Eye (tissue), 1 donor: Measurements from ENCODE around the gene FASN.
A peak's percentile ranks its signal among the peaks of the same experiment; 100 is the strongest.
"Not testable (repeated sequence)": the region's sequence is repeated elsewhere in the genome, so short reads cannot be mapped to it uniquely, and the experiment has no call there.

Source experiments
- DNase-seq: peaks from one replicate; pipeline ENCODE4 v3.0.0-alpha.2; 2015

Gene FASN

DNA sequence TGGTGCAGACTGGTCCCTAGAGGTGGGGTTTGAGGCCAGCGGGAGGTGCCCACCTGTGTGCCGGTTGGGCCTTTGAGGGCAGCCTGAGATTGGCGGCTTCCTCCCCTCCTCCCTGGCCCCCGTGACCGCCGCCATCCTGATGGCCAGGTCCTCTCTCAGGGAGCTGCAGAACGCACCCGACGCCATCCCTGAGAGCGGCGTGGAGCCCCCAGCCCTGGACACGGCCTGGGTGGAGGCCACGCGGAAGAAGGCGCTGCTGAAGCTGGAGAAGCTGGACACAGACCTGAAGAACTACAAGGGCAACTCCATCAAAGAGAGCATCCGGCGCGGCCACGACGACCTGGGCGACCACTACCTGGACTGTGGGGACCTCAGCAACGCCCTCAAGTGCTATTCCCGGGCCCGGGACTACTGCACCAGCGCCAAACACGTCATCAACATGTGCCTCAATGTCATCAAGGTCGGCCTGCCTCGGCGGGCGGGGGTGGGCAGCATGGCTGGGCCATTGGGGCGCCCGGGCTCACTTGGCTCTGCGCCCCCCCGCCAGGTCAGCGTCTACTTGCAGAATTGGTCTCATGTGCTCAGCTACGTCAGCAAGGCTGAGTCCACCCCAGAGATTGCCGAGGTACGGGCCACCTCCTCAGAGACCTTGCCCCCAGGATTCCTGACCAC is 43.5 kb downstream of the FASN start:
- no peak for DNase-seq

DNA sequence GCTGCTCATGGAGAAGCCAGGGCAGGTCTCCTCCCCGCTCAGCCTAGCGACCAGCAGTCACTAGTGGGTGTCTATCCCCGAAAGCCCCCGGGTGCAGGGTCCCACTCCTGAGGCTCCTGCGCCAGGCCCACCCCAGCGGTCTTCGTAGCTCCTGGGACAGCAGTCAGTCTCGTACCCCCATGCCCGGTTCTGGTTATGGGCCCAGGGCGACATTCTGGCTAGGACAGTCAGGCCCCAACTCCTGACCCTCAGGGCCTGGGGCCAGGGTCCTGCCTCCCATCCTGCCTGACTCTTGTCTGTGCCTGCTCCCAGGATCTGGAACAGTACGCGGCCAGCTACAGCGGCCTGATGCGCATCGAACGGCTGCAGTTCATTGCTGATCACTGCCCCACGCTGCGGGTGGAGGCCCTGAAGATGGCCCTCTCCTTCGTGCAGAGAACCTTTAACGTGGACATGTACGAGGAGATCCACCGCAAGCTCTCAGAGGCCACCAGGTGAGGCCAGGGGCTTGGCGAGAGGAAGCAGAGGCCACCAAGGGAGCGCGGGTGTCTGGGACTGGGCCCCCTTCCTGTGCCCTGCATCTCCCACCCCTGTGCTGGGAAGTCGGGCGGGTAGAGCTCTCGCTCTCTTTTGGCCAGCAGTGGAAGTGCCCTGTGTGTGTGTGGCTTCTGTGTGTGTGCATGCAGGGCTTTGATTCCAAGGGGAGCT is 44.3 kb downstream of the FASN start:
- no peak for DNase-seq

DNA sequence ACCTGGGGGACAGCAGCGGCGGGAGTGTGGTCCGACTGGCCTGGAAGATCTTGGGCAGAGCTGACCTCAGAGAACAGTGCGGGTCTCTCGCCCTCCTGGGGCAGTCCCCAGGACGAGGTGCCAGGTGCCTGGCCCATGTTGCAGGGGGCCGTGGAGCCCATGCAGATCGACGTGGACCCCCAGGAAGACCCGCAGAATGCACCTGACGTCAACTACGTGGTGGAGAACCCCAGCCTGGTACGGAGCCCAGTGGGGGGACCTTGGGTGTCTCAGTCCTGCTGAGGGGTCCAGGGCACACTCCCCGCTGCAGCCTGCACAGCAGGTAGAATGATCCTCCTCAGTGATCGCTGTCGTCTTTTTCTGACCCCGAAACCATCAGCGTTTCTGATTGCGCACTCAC is 44.9 kb downstream of the FASN start:
- no peak for DNase-seq

DNA sequence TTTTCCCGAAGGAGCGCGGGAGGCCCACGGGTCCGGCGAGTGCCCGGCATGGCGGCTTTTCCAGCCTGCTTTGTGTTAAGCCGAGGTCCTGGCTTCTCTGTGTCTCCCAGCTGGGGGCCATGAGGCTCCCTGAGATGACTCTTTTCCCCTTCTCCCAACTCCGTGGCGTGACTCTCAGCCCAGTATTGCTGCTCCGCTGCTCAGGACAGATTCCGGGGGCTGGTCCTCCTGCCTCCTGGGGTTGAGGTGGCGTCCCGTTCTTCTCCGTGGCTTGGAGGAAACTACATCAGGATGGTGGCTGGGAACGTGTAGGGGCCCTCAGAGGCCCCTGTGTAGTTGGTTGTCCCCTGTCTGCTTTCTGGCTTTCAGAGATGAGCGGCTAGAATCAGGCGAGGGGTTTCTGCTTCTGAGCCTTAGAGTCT is 45.4 kb downstream of the FASN start:
- DNase-seq, result no peak

DNA sequence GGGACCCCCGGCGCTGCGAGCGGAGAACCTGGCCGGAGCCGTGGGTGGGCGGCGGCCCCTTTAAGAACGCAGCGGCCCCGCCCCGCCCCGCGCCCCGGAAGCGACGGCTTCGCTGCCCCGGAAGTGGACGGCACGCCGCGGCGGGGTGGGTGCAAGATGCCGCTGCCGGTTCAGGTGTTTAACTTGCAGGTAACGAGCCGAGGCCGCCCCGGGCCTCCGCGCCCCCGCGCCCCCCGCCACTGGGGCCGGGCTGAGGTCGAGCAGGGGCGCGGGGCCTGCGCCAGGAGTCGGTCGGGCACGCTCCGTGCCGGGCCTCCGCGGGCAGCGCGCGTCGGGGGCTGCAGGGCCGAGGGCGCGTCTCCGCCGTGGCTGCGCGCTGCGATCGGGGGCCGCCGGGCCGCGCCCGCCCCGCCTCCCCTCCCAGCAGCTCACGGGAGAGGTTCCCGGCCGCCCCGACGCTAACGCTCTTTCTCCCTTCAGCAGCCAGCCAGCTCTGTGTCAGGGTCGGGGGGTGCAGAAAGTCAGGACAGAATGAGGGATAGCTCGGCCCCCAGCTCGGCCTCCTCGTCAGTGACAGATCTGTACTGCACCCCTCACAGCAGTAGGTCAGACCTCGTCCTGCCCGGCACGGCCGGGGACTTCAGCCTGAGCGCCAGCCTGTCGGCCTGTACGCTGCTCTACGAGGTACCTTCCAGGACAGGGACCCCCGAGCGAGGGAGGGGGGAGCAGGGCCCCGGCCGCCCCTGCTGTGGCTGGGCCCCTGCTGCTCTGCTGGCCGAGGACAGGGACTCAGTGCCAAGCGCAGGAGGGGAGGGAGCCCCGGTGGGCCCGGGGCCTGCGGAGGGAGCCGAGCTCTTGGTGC is 46.0 kb downstream of the FASN start, which contains the start of the genes GPS1 and RFNG:
GPS1 (plus strand) TSS at position 123 of the 862 bp plus-strand sequence; CDS start at position 157, 34 bp downstream.
RFNG (minus strand) TSS at position 36 of the 862 bp plus-strand sequence. CDS start 45 bp downstream, outside the sequence.
- DNase-seq, result peak; percentile 85

DNA sequence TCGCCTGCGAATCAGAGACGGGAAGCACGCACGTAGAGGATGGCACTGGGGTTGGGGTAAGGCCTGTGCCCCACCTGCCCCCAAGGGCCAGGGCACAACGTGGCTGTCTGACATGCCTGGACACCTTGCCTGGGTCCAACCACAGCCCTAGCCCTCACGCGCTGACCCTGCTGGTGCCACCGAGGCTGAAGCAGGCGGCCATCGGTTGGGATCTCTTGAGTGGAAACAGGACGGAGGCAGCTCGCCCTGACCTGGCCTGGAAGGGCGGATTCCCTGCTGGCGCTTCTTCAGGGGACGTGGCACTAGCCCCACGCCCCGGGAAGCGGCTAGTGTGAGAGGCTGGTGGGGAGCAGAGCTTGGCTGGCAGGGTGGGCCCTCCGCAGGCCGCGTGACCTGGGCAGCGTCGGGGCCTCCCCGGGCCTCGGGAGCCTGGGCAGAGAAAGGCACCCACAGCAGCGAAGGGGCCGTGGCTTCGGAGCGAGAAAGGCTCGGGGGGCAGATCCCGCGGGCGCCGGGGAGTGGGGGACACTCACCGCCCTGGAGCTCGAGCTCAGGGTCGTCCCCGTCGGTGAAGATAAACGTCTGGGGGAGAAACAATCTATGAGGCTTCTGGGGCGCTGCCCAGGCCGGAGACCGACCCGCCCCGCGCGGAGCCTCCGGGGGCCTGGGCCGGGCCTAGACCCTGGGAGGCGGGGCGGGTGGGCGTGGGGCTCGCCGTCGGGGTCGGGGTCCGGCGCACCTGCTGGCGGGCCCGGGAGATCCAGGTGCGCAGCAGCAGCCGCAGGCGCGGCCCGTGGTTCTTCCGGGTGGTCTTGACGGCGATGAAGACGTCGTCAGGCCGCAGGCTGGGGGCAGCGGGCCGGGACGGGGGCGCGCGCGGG is 47.0 kb downstream of the FASN start:
- no peak for DNase-seq

DNA sequence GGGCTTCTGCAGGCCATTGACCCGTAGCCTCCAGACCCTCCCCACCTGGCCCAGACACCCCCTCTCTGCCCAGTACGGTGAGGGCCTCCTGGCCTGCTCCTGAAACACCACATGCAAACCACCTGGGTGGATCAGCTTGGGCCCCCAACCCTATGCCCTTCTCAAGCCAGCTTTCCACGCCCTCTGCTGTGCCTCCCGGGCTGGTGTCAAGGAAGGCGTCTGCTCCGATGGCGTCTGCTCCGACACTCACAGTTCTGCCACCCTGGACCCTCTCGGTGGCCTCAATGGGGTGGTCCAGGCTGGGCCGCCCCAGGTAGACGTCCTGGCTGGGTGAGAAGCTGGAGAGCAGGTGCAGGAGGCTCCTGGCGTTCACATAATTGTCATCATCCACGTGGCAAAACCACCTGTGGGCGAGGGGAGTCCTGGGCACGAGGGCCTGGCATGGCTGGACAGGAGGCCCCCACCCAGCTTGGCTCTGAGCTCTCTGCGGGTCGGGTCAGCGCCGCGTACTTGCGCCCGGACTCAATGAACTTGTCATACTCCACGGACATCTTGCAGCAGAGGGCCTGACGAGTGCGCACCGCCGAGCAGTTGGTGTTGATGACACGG is 47.8 kb downstream of the FASN start:
- DNase-seq, result no peak

DNA sequence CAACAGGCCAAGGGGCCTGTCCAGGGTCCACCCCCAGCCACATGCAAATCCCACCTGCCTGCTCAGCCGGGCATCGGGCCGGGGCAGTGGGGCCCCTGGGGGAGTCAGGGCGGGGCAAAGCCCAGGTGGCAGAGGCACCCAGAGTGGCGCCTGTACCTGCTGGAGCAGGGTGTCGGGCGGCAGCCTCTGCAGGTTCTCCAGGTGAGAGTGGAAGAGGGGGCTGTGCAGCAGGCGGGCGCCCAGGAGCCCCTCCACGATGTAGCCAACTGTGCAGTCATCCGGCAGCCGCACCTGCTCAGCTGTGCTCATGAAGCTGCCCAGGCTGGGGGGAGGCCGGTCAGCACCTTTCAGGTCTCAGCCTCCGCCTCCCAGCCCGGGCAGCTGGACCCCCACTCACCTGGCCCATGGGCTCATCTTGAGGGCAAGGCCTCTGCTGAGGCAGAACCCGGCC is 48.5 kb downstream of the FASN start:
- DNase-seq, result no peak

DNA sequence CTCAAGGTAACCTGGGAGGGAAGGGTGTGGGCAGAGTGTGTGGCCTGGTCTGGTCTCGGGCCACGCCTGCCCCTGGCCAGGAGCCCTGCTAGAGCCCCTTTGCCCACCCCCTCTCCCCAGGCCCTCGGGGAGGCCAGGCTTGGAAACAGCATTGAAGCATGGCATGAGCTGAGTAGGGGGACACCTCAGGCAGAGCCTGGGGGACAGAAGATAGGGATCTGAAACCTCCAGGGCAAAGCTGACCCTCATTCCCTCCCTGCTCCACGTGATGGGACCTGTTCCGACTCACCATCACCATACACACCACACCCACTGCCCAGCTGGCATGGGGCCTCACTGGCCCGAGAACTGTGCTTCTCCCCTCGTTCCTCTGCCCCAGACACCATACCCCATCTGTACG is 48.9 kb downstream of the FASN start:
- DNase-seq, result no peak

DNA sequence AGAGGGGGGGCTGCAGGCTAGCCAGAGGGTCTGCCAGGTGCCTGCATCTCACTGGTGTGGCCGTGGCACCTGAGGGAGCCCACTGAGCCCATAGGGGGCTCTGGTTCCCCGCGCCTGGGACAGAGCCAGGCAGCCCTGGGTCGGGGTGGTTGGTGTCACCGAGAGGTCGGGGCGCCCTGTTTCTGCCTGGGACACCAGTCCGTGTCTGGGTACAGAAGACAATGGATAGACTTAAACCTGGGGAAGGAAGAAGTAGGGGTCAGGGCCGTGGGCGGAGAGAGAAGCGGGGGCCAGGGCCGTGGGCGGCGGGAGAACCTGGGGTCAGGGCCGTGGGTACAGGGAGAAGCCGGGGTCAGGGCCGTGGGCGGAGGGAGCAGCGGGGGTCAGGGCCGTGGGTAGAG is 49.5 kb downstream of the FASN start:
- no peak for DNase-seq

DNA sequence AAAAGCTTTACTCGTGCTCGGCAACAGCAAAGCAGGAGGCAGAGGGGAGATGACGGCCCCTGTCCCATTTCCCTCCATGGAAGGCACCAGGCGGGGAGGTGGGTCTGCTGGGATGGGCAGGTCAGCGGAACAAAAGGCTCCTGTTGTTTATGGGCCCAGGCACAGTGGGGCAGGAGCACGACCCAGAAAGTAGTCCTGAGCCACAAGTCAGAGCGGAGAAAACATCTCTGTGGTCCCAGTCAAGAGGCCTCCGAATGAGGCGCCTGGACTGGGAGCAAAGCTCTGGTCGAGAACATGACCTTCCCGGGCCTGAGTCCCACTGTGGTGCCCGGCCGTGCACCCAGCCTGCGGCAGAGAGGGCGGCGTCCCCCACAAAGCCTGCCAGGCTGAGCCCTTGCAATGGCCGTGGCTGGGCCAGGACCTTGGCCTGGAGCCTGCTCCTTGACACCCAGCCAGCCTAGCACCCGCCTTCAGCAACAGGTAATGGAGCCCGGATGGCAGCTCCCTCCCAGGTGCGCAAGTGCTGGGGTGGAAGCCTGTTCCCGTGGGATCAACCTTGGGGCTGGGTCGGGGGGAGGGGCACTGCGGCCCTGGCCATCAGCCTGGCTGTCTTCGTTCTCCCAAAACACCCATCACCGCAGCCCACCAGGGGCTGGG is 50.0 kb downstream of the FASN start:
- no peak for DNase-seq

DNA sequence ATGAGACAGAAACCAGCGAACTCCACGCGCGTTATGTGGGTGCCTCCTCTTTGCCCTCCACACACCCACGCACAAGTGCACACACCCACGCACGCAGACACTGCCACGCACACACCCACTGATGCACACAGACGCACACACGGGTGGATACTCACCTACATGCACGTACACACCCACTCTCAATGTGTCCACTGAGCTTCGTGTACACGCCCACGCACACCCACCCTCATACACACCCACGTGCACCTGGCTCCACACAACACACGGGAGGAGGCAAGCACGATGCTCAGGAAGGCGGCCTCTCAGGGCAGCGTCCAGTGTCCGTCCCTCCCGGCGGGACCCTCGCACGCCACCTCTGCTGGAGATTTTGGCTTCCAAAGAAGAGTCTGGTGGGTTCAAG is 50.7 kb downstream of the FASN start:
- DNase-seq, result no peak

DNA sequence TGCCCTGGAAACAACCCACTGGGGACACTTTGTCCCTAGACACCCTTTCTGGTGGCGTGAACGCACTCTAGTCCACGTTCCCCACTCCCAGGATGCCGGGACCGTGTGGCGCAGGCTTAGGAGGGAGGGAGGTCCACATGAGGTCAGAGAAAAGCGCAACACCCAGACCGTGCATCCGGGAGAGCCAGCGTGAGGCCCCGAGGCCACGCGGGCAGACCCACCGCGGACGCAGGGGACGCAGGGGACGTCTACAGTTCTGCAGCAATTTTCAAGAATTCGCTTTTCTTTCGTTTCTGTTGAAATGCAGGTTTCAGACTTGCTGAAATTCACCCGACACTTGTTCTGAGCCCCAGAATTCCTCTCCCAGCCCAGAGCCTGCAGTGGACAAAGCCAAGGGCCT is 51.1 kb downstream of the FASN start:
- no peak for DNase-seq

DNA sequence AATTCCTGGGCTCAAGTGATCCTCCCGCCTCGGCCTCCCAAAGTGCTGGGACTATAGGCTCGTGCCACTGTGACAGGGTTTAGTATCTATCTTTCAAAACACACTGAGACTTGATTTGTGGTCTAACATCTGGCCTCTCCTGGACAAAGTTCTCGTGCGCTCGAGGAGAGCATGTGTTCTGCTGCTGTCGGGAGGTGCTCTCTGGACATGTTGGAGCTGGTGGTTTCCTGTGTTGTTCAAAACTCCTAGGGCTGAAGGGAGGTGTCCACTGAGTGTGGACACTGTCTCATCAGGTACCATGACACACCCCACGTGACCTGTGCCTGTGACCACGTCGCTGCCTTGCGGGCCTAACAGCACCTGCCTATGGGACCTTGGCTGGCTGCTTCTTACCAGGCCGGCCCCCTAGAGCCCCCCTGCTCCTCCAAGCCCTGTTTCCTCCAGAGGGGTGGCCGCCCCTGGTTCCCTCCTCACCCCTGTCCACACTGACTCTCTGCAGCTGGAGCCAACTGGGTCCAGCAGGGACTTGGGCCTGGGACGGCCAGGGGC is 52.0 kb downstream of the FASN start:
- DNase-seq, result no peak

DNA sequence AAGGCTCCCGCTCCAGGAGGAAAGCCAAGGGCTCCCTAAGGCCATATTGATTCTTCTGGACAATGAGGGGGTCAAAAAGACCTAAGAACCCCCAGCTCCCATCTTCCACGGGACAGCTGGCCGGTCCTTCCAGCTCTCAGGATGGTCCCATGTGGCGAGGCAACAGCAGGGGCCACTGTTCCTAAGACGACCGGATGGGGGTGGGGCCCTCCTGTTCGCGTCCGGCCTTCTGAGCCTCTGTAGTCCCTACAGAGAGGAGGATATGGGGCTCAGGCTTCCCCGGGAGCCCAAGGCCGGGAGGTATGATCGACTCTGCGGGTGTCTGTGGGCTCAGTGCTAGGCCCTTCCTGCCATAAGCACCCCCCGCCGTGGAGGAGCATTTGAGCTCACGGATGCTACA is 54.5 kb downstream of the FASN start:
- DNase-seq, result no peak

DNA sequence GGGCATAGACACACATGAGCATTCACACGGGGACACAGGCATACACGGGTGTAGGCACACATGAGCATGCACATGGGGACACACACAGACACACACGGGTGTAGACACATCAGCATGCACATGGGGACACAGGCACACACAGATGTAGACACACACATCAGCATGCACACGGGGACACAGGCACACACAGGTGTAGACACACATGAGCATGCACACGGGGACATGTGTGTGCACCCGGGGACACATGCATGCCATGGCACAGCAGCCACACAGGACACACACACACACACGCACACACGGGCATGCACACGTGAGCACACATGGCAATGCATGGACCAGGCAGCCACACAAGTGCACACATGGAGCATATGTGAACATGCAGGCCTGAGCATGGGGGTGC is 55.4 kb downstream of the FASN start:
- DNase-seq, result no peak

DNA sequence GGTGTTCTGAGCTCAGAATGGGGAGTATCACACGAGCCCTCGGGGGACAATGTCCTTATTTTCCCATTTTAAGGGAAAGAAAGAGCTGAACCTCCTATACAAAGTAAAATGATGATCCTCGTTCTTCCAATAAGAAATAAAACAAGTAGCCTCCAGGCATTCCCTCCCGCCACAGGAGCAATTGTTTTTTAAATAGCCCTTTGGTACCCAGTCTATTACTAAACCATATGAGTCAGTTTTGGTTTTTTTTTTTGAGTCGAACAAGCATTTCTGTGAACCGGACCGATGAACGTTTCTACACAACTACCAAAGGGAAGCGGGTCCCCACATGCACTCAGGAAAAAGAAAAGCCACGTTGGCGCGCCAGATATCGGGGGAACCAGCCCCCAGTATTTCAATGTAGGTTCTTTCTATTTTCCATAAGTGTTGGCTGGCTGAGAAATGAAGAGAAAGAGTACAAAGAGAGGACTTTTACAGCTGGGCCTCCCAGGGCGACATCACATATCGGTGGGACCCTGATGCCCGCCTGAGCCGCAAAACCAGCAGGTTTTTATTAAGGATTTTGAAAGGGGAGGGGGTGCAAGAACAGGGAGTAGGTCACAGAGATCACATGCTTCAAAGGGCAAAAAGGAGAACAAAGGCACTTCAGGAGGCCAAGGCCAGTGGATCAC is 56.8 kb downstream of the FASN start:
- no peak for DNase-seq

DNA sequence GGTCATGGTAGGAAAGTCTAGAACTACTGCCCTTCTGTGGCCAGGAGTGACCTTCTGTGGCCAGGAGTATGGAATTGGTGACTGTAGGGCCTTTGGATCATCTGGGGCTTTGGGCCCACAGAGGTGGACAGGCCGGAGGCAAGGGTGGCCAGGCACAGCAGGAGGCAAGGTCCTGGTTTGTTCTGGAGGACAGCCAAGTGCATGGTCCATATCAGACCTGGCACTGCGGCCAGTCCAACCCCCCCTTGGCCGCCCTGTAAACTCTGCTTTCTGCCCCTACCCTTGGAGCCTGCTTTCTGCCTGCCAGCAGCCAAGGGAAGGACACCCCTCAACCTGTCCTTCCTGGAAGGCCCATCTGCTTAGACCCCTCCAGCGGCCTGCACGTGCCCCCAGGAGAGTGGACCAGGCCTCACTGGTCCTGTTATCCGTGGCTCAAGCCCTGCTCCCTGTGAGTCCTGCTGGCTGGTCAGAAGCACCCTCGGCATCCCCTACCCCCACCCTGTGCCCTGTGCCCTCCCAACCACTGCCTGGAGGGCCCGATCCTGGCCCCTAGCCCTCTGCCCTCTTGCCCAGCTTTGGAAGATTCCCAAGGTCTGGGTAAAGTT is 58.2 kb downstream of the FASN start:
- no peak for DNase-seq

DNA sequence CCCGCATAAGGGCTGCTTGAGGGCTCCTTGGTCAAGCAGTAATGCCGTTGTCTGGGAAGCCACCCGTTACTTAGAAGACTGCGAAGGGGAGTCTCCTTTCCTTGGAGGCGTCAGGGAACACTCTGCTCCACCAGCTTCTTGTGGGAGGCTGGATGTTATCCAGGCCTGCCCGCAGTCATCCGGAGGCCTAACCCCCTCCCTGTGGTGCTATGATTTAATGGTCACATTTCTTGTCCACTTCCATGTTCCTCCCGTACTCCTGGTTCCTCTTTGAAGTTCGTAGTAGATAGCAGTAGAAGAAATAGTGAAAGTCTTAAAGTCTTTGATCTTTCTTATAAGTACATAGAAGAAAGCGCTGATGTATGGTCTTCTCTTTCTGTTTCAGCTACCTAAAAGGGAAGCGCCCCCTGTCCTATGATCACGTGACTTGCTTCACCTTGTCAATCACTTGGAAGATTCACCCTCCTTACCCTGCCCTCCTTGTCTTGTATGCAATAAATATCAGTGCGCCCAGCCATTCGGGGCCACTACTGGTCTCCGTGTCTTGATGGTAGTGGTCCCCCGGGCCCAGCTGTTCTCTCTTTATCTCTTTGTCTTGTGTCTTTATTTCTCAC is 59.1 kb downstream of the FASN start:
- not testable (repeated sequence) for DNase-seq

DNA sequence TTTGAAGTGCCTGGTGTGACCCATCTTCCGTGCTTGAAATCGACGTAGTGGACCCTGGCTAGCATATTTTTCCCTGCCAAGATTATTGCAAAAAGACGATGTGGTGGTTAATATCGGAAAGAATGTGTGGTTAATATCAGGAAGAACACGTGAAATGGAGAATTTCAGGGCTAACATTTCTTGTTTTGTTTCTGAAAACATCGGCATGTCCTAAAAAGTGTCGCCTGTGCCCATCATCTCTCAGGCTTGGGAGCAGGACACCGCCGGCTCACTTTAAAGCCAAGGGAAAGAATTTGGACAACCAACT is 60.2 kb downstream of the FASN start:
- no peak for DNase-seq
